B cell (primary cell): ENCODE measurements around the gene TMEM208.

Experiments
- EZH2 ChIP-seq: IDR thresholded peaks from 2 replicates; pipeline ENCODE4 v1.6.1; 2012; ENCODE audit warnings: borderline replicate concordance, low read depth, mild to moderate bottlenecking, moderate library complexity, low read length; ENCODE audit not compliant: insufficient read depth, poor library complexity, severe bottlenecking
- TF ChIP-seq, protein P1 (sequence below): fragments of 200-600 bp; IDR thresholded peaks from one replicate; pipeline ENCODE4 v1.8.0; 2022; ENCODE audit warnings: antibody characterized with exemption, mild to moderate bottlenecking

DNA sequence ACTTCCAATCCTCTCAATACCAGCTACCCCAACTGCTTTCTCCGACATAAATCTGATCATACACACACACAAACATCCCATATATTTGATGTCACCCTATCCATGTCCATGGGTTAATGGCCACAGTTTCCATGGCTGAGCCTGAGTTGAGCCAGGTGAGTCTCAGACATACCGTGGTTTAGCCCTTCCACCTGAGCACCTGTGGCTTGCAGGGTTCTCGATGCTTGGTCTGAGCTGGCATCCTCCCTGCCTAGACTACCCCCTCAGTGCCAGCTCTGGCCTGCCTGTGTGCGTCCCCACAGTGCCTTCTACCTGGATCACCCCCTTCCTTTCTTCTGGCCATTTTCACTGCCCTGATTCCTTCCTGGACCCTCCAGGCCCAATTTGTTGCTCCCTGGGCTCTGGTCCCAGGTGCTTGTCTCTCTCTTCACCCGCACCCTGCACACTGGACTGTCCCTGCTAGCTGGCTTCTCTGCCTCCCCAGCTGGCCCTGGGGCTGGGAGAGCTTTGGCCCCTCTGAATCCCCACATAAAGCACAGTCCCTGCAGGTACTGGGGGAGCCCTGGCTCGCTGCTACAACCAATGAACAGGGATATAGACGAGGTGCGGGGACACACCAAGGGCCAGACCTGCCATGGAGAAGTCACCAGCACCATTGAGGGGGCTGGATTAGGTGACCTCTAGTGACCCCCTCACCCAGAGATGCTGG is 20.6 kb upstream of the TMEM208 start:
- TF ChIP-seq, protein P1, sequence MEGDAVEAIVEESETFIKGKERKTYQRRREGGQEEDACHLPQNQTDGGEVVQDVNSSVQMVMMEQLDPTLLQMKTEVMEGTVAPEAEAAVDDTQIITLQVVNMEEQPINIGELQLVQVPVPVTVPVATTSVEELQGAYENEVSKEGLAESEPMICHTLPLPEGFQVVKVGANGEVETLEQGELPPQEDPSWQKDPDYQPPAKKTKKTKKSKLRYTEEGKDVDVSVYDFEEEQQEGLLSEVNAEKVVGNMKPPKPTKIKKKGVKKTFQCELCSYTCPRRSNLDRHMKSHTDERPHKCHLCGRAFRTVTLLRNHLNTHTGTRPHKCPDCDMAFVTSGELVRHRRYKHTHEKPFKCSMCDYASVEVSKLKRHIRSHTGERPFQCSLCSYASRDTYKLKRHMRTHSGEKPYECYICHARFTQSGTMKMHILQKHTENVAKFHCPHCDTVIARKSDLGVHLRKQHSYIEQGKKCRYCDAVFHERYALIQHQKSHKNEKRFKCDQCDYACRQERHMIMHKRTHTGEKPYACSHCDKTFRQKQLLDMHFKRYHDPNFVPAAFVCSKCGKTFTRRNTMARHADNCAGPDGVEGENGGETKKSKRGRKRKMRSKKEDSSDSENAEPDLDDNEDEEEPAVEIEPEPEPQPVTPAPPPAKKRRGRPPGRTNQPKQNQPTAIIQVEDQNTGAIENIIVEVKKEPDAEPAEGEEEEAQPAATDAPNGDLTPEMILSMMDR = no peak
- no peak for TF ChIP-seq EZH2
